ENCODE measurements around the gene HK1.

GRCh38 chr10:69348816-69349541 is 70.7 kb downstream of the HK1 start:
- no peak for TF ChIP-seq CTCF (IDR thresholded peaks at IDR 0.05)
- TF ChIP-seq POLR2A (IDR thresholded peaks at IDR 0.05): no peak
